Spleen (tissue), 11 donors: Measurements from ENCODE around the gene MPPED2. TPM values are rescaled to one million over a fixed set of nuclear protein-coding genes. Genes with fewer than 3 reads are reported as not detected.

Experiments
- DNase-seq: peaks from one replicate; pipeline ENCODE4 v3.0.0-alpha.2; 2020
- H3K27ac ChIP-seq, 8 donors: fragments of 200-600 bp; sonication (generic) in 7 of 8; 1 replicate in 4 of 8; 2 replicates in 4 of 8; pipeline versions ENCODE4 v1.5.0 to v1.8.0; 2016 to 2021; ENCODE audit warnings: inconsistent platforms in 4 of 8, mild to moderate bottlenecking in 4 of 8, moderate library complexity in 1 of 8
- H3K27me3 ChIP-seq, 7 donors: fragments of 200-600 bp; sonication (generic) in 6 of 7; replicated peaks in 1 of 7; 1 replicate in 4 of 7; 2 replicates in 3 of 7; pipeline versions ENCODE4 v1.5.0 to v1.8.0; 2016 to 2021; ENCODE audit warnings: inconsistent platforms in 3 of 7, mild to moderate bottlenecking in 1 of 7
- H3K36me3 ChIP-seq, 6 donors: fragments of 200-600 bp; sonication (generic) in 5 of 6; 1 replicate in 4 of 6; 2 replicates in 2 of 6; pipeline versions ENCODE4 v1.5.0 to v1.8.0; 2016 to 2021; ENCODE audit warnings: inconsistent platforms in 2 of 6
- H3K4me1 ChIP-seq, 6 donors: fragments of 200-600 bp; sonication (generic) in 5 of 6; 1 replicate in 3 of 6; 2 replicates in 3 of 6; pipeline versions ENCODE4 v1.5.0 to v1.8.0; 2016 to 2021; ENCODE audit warnings: inconsistent platforms in 3 of 6
- H3K4me3 ChIP-seq, 8 donors: fragments of 200-600 bp; sonication (generic) in 7 of 8; 1 replicate in 4 of 8; 2 replicates in 4 of 8; pipeline versions ENCODE4 v1.5.0 to v1.8.0; 2016 to 2021; ENCODE audit warnings: inconsistent platforms in 4 of 8, mild to moderate bottlenecking in 4 of 8, moderate library complexity in 2 of 8
- H3K9me3 ChIP-seq, 8 donors: fragments of 200-600 bp; sonication (generic) in 7 of 8; 1 replicate in 4 of 8; 2 replicates in 4 of 8; pipeline versions ENCODE4 v1.5.0 to v1.8.0; 2016 to 2021; ENCODE audit warnings: inconsistent platforms in 4 of 8
- CTCF ChIP-seq, 11 experiments: fragments of 200-600 bp in 7 of 11; fragments of 450-650 bp in 4 of 11; sonication (generic) in 4 of 11; IDR thresholded peaks in 8 of 11; conservative IDR thresholded peaks in 3 of 11; 1 replicate in 7 of 11; 2 replicates in 4 of 11; pipeline versions ENCODE4 v1.4.0 to v1.8.0; 2016 to 2021; ENCODE audit warnings: antibody characterized with exemption in 11 of 11, inconsistent platforms in 4 of 11, mild to moderate bottlenecking in 1 of 11
- POLR2A ChIP-seq, 3 donors: fragments of 450-650 bp; IDR thresholded peaks; one replicate each; pipeline ENCODE4 v1.5.1; 2017; ENCODE audit warnings: antibody characterized with exemption in 3 of 3, mild to moderate bottlenecking in 1 of 3
- POLR2AphosphoS5 ChIP-seq, 3 donors: sonication (generic); formaldehyde crosslinking; IDR thresholded peaks; one replicate each; pipeline ENCODE4 v1.5.1; 2017; ENCODE audit warnings: antibody characterized with exemption in 3 of 3
- WGBS, 5 donors: extraction: QIAGEN DNeasy Blood & Tissue Kit in 3 of 5; methylation state at CpG; one replicate each; pipeline versions ENCODE4 v1.1.5 to v1.1.7; 2013 to 2018; 5-methylcytosine and 5-hydroxymethylcytosine counted together
- intact Hi-C: fragments of 100-400 bp; cut with DNase I; formaldehyde crosslinking; loops from one replicate; pipeline ENCODE4 v1.15.0; 2023; ENCODE audit warnings: low total_unique reads
- polyA plus RNA-seq, 3 donors: library from polyadenylated mRNA; stranded (reverse); fragments of 200-250 nt; gene quantifications; one replicate each; pipeline ENCODE4 v1.2.1, GENCODE V29; 2013
- total RNA-seq, 7 donors: library from RNA; depleted of rRNA in 3 of 7; stranded (reverse); fragments of >200 nt in 3 of 7; fragmentation: NEBNext Ultra II Directional in 4 of 7; extraction: Animal tissue kit (Norgen Biotek cat#: 25700) in 4 of 7; gene quantifications; one replicate each; pipeline versions ENCODE4 v1.1.0 to v1.2.1, GENCODE V29; 2016 to 2021
- donor health status: healthy with polysubstance abuse.
- donor health status: DM: no; HTN: no; CAD: no; lungs with moderate emphysema.
- donor health status: DM: no; HTN: no; CAD: no.
- donor health status: Bipolar disorder and iron deficiency.
- donor health status: healthy.
- donor health status: DM: no; HTN: no; CAD: no.
- donor health status: DM: yes; HTN: yes; CAD: no.

Gene MPPED2
- total and polyA plus RNA-seq, 10 donors = 0.72 to 14.6 (median 5.2) TPM

- peaks cover 0 to 4% (median 0%) of the 10 kb centered on the region in 6 donors for H3K4me1 ChIP-seq
- no peaks in the 10 kb centered on the region for H3K36me3 ChIP-seq
- no peaks in the 10 kb centered on the region for H3K9me3 ChIP-seq
- intact Hi-C loops = no loop called here
- no peak overlapping the region for H3K27ac ChIP-seq
- no peaks in the 10 kb centered on the region for H3K27me3 ChIP-seq
- no peak for TF ChIP-seq POLR2AphosphoS5 (IDR thresholded peaks at IDR 0.05)
- no peak for TF ChIP-seq CTCF (IDR thresholded peaks at IDR 0.05 in 8 of 11, conservative IDR thresholded peaks at IDR 0.05 in 3 of 11)
- no peak for TF ChIP-seq POLR2A (IDR thresholded peaks at IDR 0.05)
- H3K4me3 ChIP-seq = no peak overlapping the region
- no peak for DNase-seq
These were observed 119.0 kb downstream of the MPPED2 start for GRCh38 chr11:30467176-30467575.

GRCh38 chr11:30465623-30466022 lies 120.5 kb downstream of the MPPED2 start:
- WGBS, 5 donors = 30 to 83% (median 63%) methylated on average over 1 of the region's 1 CpG
- TF ChIP-seq POLR2A (IDR thresholded peaks at IDR 0.05) (no peak), CTCF (IDR thresholded peaks at IDR 0.05 in 8 of 11, conservative IDR thresholded peaks at IDR 0.05 in 3 of 11) (no peak)

GRCh38 chr11:30465192-30465591 lies 121.0 kb downstream of the MPPED2 start:
- H3K9me3 ChIP-seq = no peaks in the 10 kb centered on the region
- H3K4me3 ChIP-seq = no peak overlapping the region
- intact Hi-C loops = no loop called here
- no peaks in the 10 kb centered on the region for H3K36me3 ChIP-seq
- H3K27me3 ChIP-seq = no peaks in the 10 kb centered on the region
- H3K4me1 ChIP-seq = peaks cover 0 to 6% (median 2%) of the 10 kb centered on the region in 6 donors
- no peak for DNase-seq
- WGBS, 5 donors = 76 to 87% (median 84%) methylated on average over 2 of the region's 2 CpGs
- H3K27ac ChIP-seq = no peak overlapping the region
- TF ChIP-seq POLR2A (IDR thresholded peaks at IDR 0.05) (no peak), POLR2AphosphoS5 (IDR thresholded peaks at IDR 0.05) (no peak), CTCF (IDR thresholded peaks at IDR 0.05 in 8 of 11, conservative IDR thresholded peaks at IDR 0.05 in 3 of 11) (no peak)

More at GRCh38 chr11:30465623-30466022, 120.5 kb downstream of the MPPED2 start:
- Histone ChIP-seq H3K27ac (no peak overlapping the region), H3K4me1 (peaks cover 0 to 6% (median 2%) of the 10 kb centered on the region in 6 donors), H3K4me3 (no peak overlapping the region), H3K27me3 (no peaks in the 10 kb centered on the region), H3K36me3 (no peaks in the 10 kb centered on the region), H3K9me3 (no peaks in the 10 kb centered on the region)
- no peak for DNase-seq
- intact Hi-C loops = no loop called here

GRCh38 chr11:30463266-30463665 lies 122.9 kb downstream of the MPPED2 start:
- no peak overlapping the region for H3K27ac ChIP-seq
- WGBS, 5 donors = 65 to 84% (median 79%) methylated on average over 2 of the region's 2 CpGs
- no peak for TF ChIP-seq POLR2A (IDR thresholded peaks at IDR 0.05)
- no peak for TF ChIP-seq CTCF (IDR thresholded peaks at IDR 0.05 in 8 of 11, conservative IDR thresholded peaks at IDR 0.05 in 3 of 11)
- no peak for TF ChIP-seq POLR2AphosphoS5 (IDR thresholded peaks at IDR 0.05)
- DNase-seq = no peak
- no peaks in the 10 kb centered on the region for H3K27me3 ChIP-seq
- H3K9me3 ChIP-seq = no peaks in the 10 kb centered on the region
- intact Hi-C loops = no loop called here
- peaks cover 0 to 6% (median 0%) of the 10 kb centered on the region in 6 donors for H3K4me1 ChIP-seq
- H3K4me3 ChIP-seq = no peak overlapping the region
- no peaks in the 10 kb centered on the region for H3K36me3 ChIP-seq
